RWPE1 (cell line): ENCODE measurements around the gene TRIM17.

ENCODE experiments used
- CTCF ChIA-PET: fragments of 350-600 bp; sonication (Branson Sonifier 250); formaldehyde crosslinking; extraction: SDS; loops from one replicate; lab custom pipeline; 2021; lab: Yijun Ruan, JAX
- POLR2A ChIA-PET: fragments of 400-600 bp; formaldehyde crosslinking; extraction: SDS; loops from one replicate; lab custom pipeline; 2020; ENCODE audit warnings: antibody characterized with exemption; ENCODE audit not compliant: low non-redundant PET; lab: Yijun Ruan, JAX
- DNase-seq: peaks from one replicate; pipeline ENCODE4 v3.0.0; 2012; ENCODE audit warnings: low spot score
- H3K27ac ChIP-seq: fragments of 450-650 bp; 2 replicates; pipeline ENCODE4 v1.5.1; 2017
- TF ChIP-seq, protein P1 (sequence below): fragments of 450-650 bp; conservative IDR thresholded peaks from 2 replicates; pipeline ENCODE4 v1.5.1; 2017; ENCODE audit warnings: low read depth, mild to moderate bottlenecking

The TRIM17 gene

GRCh38 chr1:228430243-228430642 lies 13.6 kb upstream of the TRIM17 start:
- ChIA-PET POLR2A (no interaction called here), CTCF (no interaction called here)
- no peak for DNase-seq
- H3K27ac ChIP-seq = no peak overlapping the region
- TF ChIP-seq, protein P1, sequence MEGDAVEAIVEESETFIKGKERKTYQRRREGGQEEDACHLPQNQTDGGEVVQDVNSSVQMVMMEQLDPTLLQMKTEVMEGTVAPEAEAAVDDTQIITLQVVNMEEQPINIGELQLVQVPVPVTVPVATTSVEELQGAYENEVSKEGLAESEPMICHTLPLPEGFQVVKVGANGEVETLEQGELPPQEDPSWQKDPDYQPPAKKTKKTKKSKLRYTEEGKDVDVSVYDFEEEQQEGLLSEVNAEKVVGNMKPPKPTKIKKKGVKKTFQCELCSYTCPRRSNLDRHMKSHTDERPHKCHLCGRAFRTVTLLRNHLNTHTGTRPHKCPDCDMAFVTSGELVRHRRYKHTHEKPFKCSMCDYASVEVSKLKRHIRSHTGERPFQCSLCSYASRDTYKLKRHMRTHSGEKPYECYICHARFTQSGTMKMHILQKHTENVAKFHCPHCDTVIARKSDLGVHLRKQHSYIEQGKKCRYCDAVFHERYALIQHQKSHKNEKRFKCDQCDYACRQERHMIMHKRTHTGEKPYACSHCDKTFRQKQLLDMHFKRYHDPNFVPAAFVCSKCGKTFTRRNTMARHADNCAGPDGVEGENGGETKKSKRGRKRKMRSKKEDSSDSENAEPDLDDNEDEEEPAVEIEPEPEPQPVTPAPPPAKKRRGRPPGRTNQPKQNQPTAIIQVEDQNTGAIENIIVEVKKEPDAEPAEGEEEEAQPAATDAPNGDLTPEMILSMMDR = no peak

DNA sequence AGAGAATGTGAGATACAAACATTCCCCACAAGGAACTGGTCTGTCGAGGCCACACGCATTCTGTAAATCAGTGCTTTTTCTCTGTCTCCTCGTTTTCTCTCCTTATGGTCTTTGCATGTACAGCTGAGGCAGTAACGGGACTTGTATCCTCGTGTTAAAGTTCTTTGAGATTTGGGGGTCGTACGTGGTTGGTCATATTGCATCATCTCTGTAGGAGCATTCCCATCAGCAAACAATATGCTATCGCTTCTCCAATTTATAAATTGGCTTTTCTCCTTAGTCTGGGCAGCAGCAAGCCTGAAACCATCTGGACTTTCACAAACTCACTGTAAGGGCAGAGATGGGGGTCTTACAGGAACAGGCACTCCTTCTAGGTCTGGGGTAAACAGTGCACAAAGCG lies 13.0 kb upstream of the TRIM17 start:
- DNase-seq = no peak
- ChIA-PET CTCF (no interaction called here), POLR2A (no interaction called here)
- no peak overlapping the region for H3K27ac ChIP-seq
- TF ChIP-seq, protein P1 = no peak

GRCh38 chr1:228429007-228429406 lies 12.3 kb upstream of the TRIM17 start:
- ChIA-PET CTCF (no interaction called here), POLR2A (no interaction called here)
- H3K27ac ChIP-seq = no peak overlapping the region
- DNase-seq = no peak
- TF ChIP-seq, protein P1 = no peak

GRCh38 chr1:228428412-228428811 lies 11.8 kb upstream of the TRIM17 start:
- no peak overlapping the region for H3K27ac ChIP-seq
- ChIA-PET POLR2A (no interaction called here), CTCF (no interaction called here)
- no peak for DNase-seq
- TF ChIP-seq, protein P1 = no peak

DNA sequence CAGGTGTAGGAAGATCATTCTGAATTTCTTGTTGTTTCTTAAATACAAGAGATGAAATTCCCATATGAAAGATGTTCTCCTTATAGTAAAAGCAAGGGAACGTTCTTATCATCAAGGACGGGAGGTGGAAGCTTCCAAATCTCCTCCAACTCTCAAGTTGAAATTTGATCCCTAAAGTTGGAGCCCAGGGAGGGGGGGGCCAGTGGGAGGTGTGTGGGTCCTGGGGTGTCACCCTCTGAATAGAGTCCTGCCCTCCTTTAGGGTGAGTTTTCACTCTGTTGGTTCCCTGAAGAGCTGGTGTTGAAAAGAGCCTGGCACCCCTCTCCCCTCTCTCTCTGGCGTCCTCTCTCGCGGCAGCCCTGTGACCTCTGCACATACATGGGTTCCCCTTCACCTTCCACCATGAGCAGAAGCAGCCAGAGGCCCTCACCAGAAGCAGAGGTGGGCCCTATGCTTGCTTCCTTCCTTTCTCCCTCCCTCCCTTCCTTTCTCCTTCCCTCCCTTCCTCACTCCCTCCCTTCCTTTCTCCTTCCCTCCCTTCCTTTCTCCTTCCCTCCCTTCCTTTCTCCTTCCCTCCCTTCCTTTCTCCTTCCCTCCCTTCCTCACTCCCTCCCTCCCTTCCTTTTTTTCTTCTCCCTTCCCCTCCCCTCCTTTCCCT lies 10.0 kb upstream of the TRIM17 start:
- CTCF ChIA-PET = no interaction called here
- TF ChIP-seq, protein P1 = no peak
- POLR2A ChIA-PET = no interaction called here
- no peak overlapping the region for H3K27ac ChIP-seq
- DNase-seq = no peak

GRCh38 chr1:228424685-228425660 lies 8.3 kb upstream of the TRIM17 start:
- POLR2A ChIA-PET = no interaction called here
- TF ChIP-seq, protein P1 = no peak
- CTCF ChIA-PET = interaction anchor here (0.5 kb wide), 1 partner anchor 33 kb away, joined by 3 read pairs; no protein-coding TSS in a partner anchor
- H3K27ac ChIP-seq = no peak overlapping the region
- no peak for DNase-seq
